Breast epithelium (tissue), 4 donors: ENCODE data around the gene ZFP14. TPM values are rescaled to one million over a fixed set of nuclear protein-coding genes. Genes with fewer than 3 reads are reported as not detected.

Experiments used
- DNase-seq, 2 donors: peaks; one replicate each; pipeline ENCODE4 v3.0.0-alpha.2; 2019; ENCODE audit warnings: low spot score in 2 of 2
- H3K27ac ChIP-seq, 2 donors: fragments of 200-600 bp; sonication (generic) in 1 of 2; one replicate each; pipeline ENCODE4 v1.5.1; 2016 to 2019; ENCODE audit warnings: mild to moderate bottlenecking in 1 of 2
- H3K27me3 ChIP-seq, 2 donors: fragments of 200-600 bp; sonication (generic) in 1 of 2; one replicate each; pipeline versions ENCODE4 v1.5.1 to v1.6.0; 2017 to 2019; ENCODE audit warnings: control low read depth in 1 of 2, mild to moderate bottlenecking in 1 of 2
- H3K36me3 ChIP-seq: fragments of 200-600 bp; one replicate; pipeline ENCODE4 v1.5.1; 2019
- H3K4me1 ChIP-seq, 2 donors: fragments of 200-600 bp; sonication (generic); one replicate each; pipeline ENCODE4 v1.5.1; 2016 to 2019; ENCODE audit warnings: control low read depth in 1 of 2
- H3K4me3 ChIP-seq, 3 donors: fragments of 200-600 bp; sonication (generic); 1 replicate in 2 of 3; 2 replicates in 1 of 3; pipeline ENCODE4 v1.5.1; 2016 to 2019; ENCODE audit warnings: mild to moderate bottlenecking in 3 of 3, moderate library complexity in 2 of 3
- H3K9me3 ChIP-seq, 2 donors: fragments of 200-600 bp; sonication (generic) in 1 of 2; one replicate each; pipeline ENCODE4 v1.5.1; 2016 to 2019; ENCODE audit warnings: control low read depth in 1 of 2
- POLR2A ChIP-seq: fragments of 450-650 bp; IDR thresholded peaks from one replicate; pipeline ENCODE4 v1.6.1; 2016; ENCODE audit warnings: antibody characterized with exemption, mild to moderate bottlenecking, moderate library complexity
- POLR2AphosphoS5 ChIP-seq, 3 donors: sonication (generic); formaldehyde crosslinking; IDR thresholded peaks; one replicate each; pipeline ENCODE4 v1.6.1; 2017; ENCODE audit warnings: antibody characterized with exemption in 3 of 3
- intact Hi-C: fragments of 100-400 bp; cut with DNase I; formaldehyde crosslinking; loops from one replicate; pipeline ENCODE4 v1.15.1; 2023; ENCODE audit warnings: low total_unique reads
- total RNA-seq, 3 donors: library from RNA; depleted of rRNA; stranded (reverse); fragments of >200 nt; gene quantifications; one replicate each; pipeline ENCODE4 v1.1.0, GENCODE V29; 2016
- TF ChIP-seq, protein P1 (sequence below), 3 donors: fragments of 450-650 bp; IDR thresholded peaks; one replicate each; pipeline ENCODE4 v1.5.1; 2016 to 2017; ENCODE audit warnings: antibody characterized with exemption in 3 of 3, mild to moderate bottlenecking in 3 of 3, moderate library complexity in 3 of 3

The ZFP14 gene
- total RNA-seq, 3 donors from 2014 or later: 5.3 to 13.3 (median 8.5) TPM

DNA sequence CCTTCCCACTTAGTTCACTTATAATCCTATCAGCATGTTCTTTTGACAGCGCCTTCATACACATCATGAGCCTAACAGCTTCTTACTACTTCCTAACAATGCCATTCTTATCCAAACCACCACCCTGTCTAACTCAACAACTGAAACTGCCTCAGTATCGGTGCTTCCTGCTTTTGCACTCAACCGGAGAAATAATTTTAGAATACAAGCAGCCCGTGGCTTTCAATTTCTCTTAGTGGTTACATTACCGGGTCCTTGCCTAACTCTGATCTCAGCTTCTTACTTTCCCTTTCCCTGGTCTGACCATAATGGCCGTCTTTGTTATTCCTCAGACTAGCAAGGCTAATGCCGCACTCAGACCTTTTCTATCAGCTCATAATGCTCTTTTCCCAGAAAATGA, 22.5 kb upstream of the ZFP14 start:
- Histone ChIP-seq H3K36me3 (peaks cover 14% of the 10 kb centered on the region), H3K27me3 (no peaks in the 10 kb centered on the region), H3K4me1 (no peaks in the 10 kb centered on the region), H3K9me3 (peaks cover 41 to 44% of the 10 kb centered on the region in 2 donors), H3K27ac (no peak overlapping the region), H3K4me3 (no peak overlapping the region)
- DNase-seq: no peak
- intact Hi-C loops: no loop called here
- TF ChIP-seq, protein P1, sequence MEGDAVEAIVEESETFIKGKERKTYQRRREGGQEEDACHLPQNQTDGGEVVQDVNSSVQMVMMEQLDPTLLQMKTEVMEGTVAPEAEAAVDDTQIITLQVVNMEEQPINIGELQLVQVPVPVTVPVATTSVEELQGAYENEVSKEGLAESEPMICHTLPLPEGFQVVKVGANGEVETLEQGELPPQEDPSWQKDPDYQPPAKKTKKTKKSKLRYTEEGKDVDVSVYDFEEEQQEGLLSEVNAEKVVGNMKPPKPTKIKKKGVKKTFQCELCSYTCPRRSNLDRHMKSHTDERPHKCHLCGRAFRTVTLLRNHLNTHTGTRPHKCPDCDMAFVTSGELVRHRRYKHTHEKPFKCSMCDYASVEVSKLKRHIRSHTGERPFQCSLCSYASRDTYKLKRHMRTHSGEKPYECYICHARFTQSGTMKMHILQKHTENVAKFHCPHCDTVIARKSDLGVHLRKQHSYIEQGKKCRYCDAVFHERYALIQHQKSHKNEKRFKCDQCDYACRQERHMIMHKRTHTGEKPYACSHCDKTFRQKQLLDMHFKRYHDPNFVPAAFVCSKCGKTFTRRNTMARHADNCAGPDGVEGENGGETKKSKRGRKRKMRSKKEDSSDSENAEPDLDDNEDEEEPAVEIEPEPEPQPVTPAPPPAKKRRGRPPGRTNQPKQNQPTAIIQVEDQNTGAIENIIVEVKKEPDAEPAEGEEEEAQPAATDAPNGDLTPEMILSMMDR (IDR thresholded peaks at IDR 0.05): no peak
- TF ChIP-seq POLR2A: no peak

- no peak for DNase-seq
- no peak for TF ChIP-seq POLR2A
- no peak for TF ChIP-seq POLR2AphosphoS5 (IDR thresholded peaks at IDR 0.05)
- TF ChIP-seq, protein P1 (IDR thresholded peaks at IDR 0.05): no peak
- no peak overlapping the region for H3K27ac ChIP-seq
- H3K9me3 ChIP-seq: peaks cover 64 to 71% of the 10 kb centered on the region in 2 donors
- H3K27me3 ChIP-seq: no peaks in the 10 kb centered on the region
- H3K4me3 ChIP-seq: no peak overlapping the region
- intact Hi-C loops: no loop called here
- no peaks in the 10 kb centered on the region for H3K4me1 ChIP-seq
- H3K36me3 ChIP-seq: peaks cover 9% of the 10 kb centered on the region
Measured at GRCh38 chr19:36398571-36398970, 19.6 kb upstream of the ZFP14 start.

DNA sequence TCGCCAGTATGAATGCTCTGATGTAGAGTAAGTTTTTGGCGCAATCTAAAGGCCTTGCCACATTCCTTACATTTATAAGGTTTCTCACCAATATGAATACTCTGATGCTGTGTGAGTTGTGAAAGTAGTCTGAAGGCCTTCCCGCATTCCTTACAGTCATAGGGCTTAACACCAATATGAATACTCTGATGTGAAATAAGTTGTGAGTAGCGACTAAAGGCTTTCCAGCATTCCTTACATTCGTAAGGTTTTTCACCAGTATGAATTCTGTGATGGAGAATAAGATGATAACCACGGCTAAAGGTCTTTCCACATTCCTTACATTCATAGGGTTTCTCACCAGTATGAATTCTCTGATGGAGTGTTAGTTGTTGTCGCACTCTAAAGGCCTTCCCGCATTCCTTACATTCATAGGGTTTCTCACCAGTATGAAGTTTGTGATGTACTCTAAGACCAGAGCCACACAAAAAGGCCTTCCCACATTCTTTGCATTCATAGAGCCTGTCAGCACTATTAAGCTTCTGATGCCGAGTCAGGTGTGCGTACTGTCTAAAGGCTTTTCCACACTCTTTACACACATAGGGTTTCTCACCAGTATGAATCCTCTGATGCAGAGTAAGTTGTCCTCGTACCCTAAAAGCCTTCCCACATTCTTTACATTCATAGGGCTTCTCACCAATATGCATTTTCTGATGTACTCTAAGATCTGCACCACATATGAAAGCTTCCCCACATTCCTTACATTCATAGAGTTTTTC, 14.1 kb upstream of the ZFP14 start:
- Histone ChIP-seq H3K36me3 (peaks cover 19% of the 10 kb centered on the region), H3K27me3 (no peaks in the 10 kb centered on the region)

DNA sequence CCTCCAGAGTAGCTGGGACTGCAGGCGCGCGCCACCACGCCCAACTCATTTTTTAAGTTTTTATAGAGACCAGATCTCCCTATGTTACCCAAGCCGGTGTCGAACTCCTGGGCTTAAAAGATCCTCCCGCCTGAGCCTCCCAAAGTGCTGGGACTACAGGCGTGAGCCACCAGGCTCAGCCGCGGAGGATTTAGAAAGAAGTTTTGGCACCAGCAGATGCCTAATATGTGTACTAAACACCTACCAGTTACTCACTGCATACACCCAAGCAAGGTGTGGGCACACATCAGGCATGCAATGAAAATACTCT, 464 bp upstream of the ZFP14 start:
- no peak for TF ChIP-seq POLR2AphosphoS5 (IDR thresholded peaks at IDR 0.05)
- TF ChIP-seq POLR2A: no peak
- TF ChIP-seq, protein P1 (IDR thresholded peaks at IDR 0.05): no peak
- no peaks in the 10 kb centered on the region for H3K27me3 ChIP-seq
- no peak for DNase-seq
- intact Hi-C loops: no loop called here
- no peaks in the 10 kb centered on the region for H3K9me3 ChIP-seq
- no peaks in the 10 kb centered on the region for H3K36me3 ChIP-seq
- peak overlapping the region; percentile 79 to 90 for H3K27ac ChIP-seq
- H3K4me1 ChIP-seq: peaks cover 0 to 10% of the 10 kb centered on the region in 2 donors
- peak overlapping the region; percentile 73 to 89 (median 75) for H3K4me3 ChIP-seq

More for the DNA sequence above, 14.1 kb upstream of the ZFP14 start:
- no peak for TF ChIP-seq POLR2A
- TF ChIP-seq, protein P1 (IDR thresholded peaks at IDR 0.05): no peak
- no peak for TF ChIP-seq POLR2AphosphoS5 (IDR thresholded peaks at IDR 0.05)
- H3K27ac ChIP-seq: no peak overlapping the region
- no peaks in the 10 kb centered on the region for H3K4me1 ChIP-seq
- peaks cover 83 to 93% of the 10 kb centered on the region in 2 donors for H3K9me3 ChIP-seq
- peak overlapping the region in 1 of 3 donors; percentile 41 for H3K4me3 ChIP-seq
- DNase-seq: no peak
- intact Hi-C loops: no loop called here

DNA sequence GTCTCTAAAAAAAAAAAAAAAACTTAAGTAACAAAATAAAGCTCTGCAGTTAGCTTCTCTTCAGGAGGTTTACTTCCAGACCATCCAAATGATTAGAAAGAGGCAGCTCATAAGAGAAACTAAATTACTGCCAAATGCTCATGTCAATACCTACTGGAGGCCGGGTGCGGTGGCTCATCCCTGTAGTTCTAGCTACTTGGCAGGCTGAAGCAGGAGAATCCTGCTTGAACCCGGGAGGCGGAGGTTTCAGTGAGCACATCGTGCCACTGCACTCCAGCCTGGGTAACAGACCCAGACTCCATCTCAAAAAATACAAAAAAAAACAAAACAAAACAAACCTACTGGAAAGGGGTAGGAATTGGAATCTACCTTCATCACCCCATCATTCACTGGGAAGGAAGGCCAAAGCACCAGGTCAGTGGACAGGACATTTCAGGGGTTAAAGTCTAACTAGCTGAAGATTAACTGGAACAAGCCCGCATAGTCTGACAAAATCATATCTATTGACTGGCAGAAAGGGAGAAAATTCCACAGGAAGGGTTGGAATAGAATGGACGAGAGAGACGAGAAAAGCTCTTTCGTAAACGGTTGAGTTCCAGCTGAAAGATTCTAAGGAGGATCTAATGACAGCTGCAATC, 1.3 kb downstream of the ZFP14 start:
- peaks cover 0 to 10% of the 10 kb centered on the region in 2 donors for H3K4me1 ChIP-seq
- peak overlapping the region; percentile 40 to 90 for H3K27ac ChIP-seq
- TF ChIP-seq POLR2AphosphoS5 (IDR thresholded peaks at IDR 0.05) (no peak), POLR2A (no peak)
- TF ChIP-seq, protein P1 (IDR thresholded peaks at IDR 0.05): no peak
- intact Hi-C loops: no loop called here
- H3K9me3 ChIP-seq: no peaks in the 10 kb centered on the region
- no peaks in the 10 kb centered on the region for H3K36me3 ChIP-seq
- H3K27me3 ChIP-seq: no peaks in the 10 kb centered on the region
- DNase-seq: no peak
- peak overlapping the region; percentile 73 to 89 (median 75) for H3K4me3 ChIP-seq
